ENCODE measurements around the gene PLCB1. TPM values are rescaled to one million over a fixed set of nuclear protein-coding genes. Genes with fewer than 3 reads are reported as not detected.

PLCB1 gene
- total RNA-seq, 3 donors from 2014 or later: 7.2 to 50.7 (median 8.8) TPM

GRCh38 chr20:8624616-8625015, 492.6 kb downstream of the PLCB1 start:
- H3K36me3 ChIP-seq (ENCODE audit: low read depth): no peaks in the 10 kb centered on the region
- TF ChIP-seq CTCF (IDR thresholded peaks at IDR 0.05): no peak
- ATAC-seq: no peak
- intact Hi-C loops (cut with DNase I, micrococcal nuclease): no loop called here
- H3K4me1 ChIP-seq (ENCODE audit: low read depth): no peaks in the 10 kb centered on the region
- no peak overlapping the region for H3K4me3 ChIP-seq
- H3K9me3 ChIP-seq: no peaks in the 10 kb centered on the region
- DNase-seq: no peak

GRCh38 chr20:8627340-8628004, 495.4 kb downstream of the PLCB1 start:
- TF ChIP-seq CTCF (IDR thresholded peaks at IDR 0.05): no peak
- no peak for ATAC-seq
- Histone ChIP-seq H3K36me3 (ENCODE audit: low read depth) (no peaks in the 10 kb centered on the region), H3K4me3 (no peak overlapping the region), H3K9me3 (no peaks in the 10 kb centered on the region), H3K4me1 (ENCODE audit: low read depth) (no peaks in the 10 kb centered on the region)
- intact Hi-C loops (cut with DNase I, micrococcal nuclease): no loop called here
- no peak for DNase-seq

- no peak for TF ChIP-seq CTCF (IDR thresholded peaks at IDR 0.05)
- ATAC-seq (no peak), DNase-seq (no peak)
- intact Hi-C loops (cut with DNase I, micrococcal nuclease): no loop called here
- H3K4me3 ChIP-seq: no peak overlapping the region
- H3K9me3 ChIP-seq: no peaks in the 10 kb centered on the region
- H3K4me1 ChIP-seq (ENCODE audit: low read depth): no peaks in the 10 kb centered on the region
- H3K36me3 ChIP-seq (ENCODE audit: low read depth): no peaks in the 10 kb centered on the region
These were observed 499.2 kb downstream of the PLCB1 start for GRCh38 chr20:8631271-8631670.

- H3K4me3 ChIP-seq: no peak overlapping the region
- H3K4me1 ChIP-seq (ENCODE audit: low read depth): no peaks in the 10 kb centered on the region
- ATAC-seq: no peak
- no peak for TF ChIP-seq CTCF (IDR thresholded peaks at IDR 0.05)
- intact Hi-C loops (cut with DNase I, micrococcal nuclease): no loop called here
- no peak for DNase-seq
- no peaks in the 10 kb centered on the region for H3K9me3 ChIP-seq
- H3K36me3 ChIP-seq (ENCODE audit: low read depth): no peaks in the 10 kb centered on the region
These were observed 501.3 kb downstream of the PLCB1 start for GRCh38 chr20:8633366-8633765.

- Histone ChIP-seq H3K4me3 (no peak overlapping the region), H3K9me3 (no peaks in the 10 kb centered on the region), H3K36me3 (ENCODE audit: low read depth) (no peaks in the 10 kb centered on the region), H3K4me1 (ENCODE audit: low read depth) (no peaks in the 10 kb centered on the region)
- intact Hi-C loops (cut with DNase I, micrococcal nuclease): no loop called here
- no peak for TF ChIP-seq CTCF (IDR thresholded peaks at IDR 0.05)
- ATAC-seq: no peak
- no peak for DNase-seq
These were observed 503.0 kb downstream of the PLCB1 start for GRCh38 chr20:8635048-8635572.

Data from mucosa of descending colon (tissue), 3 donors.